ENCODE data around the gene CLASRP. TPM values are rescaled to one million over a fixed set of nuclear protein-coding genes. Genes with fewer than 3 reads are reported as not detected.

Gene CLASRP
- total RNA-seq, 1 experiment from 2014 or later: 87.1 TPM

DNA sequence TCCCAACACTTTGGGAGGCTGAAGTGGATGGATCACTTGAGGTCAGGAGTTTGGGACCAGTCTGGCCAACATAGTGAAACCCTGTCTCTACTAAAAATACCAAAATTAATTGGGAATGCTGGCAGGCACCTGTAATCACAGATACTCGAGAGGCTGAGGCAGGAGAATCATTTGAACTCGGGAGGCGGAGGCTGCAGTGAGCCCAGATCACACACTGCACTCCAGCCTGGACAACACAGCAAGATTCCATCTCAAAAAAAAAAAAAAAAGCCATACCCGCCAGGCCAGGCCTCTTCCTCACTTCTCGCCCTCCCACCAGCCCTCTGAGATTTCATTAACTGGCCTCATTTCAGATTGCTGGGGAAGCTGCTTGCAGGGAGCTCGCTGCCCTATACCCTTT lies 45.3 kb upstream of the CLASRP start:
- Histone ChIP-seq H3K23me2 (ENCODE audit: insufficient read length, low read depth, low read length, poor library complexity, severe bottlenecking) (no peaks in the 10 kb centered on the region), H2BK120ac (ENCODE audit: low read depth, low read length, poor library complexity, severe bottlenecking) (no peak overlapping the region), H3K4ac (ENCODE audit: low read depth, low read length) (no peak overlapping the region), H4K91ac (ENCODE audit: insufficient read length, low read depth, low read length) (no peak overlapping the region), H2BK12ac (ENCODE audit: insufficient read length, low read depth, low read length) (no peak overlapping the region), H2BK15ac (ENCODE audit: low read depth, low read length) (no peak overlapping the region), H3K79me1 (ENCODE audit: insufficient read depth, low read depth, low read length, poor library complexity, severe bottlenecking) (no peaks in the 10 kb centered on the region), H4K20me1 (ENCODE audit: control insufficient read depth, insufficient read depth, insufficient read length) (no peaks in the 10 kb centered on the region), H3K56ac (ENCODE audit: insufficient read length, low read depth, low read length) (no peak overlapping the region), H2BK5ac (ENCODE audit: insufficient read length, low read length) (no peak overlapping the region), H2BK20ac (ENCODE audit: low read depth, low read length, poor library complexity, severe bottlenecking) (no peak overlapping the region), H3K9me3 (ENCODE audit: control insufficient read depth, low read depth, low read length) (no peaks in the 10 kb centered on the region), H3K18ac (ENCODE audit: insufficient read length, low read depth, low read length) (no peak overlapping the region), H2AK5ac (ENCODE audit: insufficient read length, low read length) (no peak overlapping the region), H3K4me1 (ENCODE audit: insufficient read depth, low read length) (no peaks in the 10 kb centered on the region), H4K5ac (ENCODE audit: insufficient read length, low read depth, low read length) (no peak overlapping the region), H3T11ph (ENCODE audit: low read length) (no peak overlapping the region), H3K27me3 (ENCODE audit: insufficient read depth, low read length) (no peaks in the 10 kb centered on the region), H3K23ac (ENCODE audit: insufficient read length, low read depth, low read length) (no peak overlapping the region), H4K8ac (replicated peaks; ENCODE audit: insufficient read length, low read depth, low read length) (no peak overlapping the region), H3K79me2 (ENCODE audit: insufficient read depth, low read length) (no peaks in the 10 kb centered on the region), H3K4me2 (ENCODE audit: insufficient read depth, insufficient read length, low read length) (no peak overlapping the region), H3K27ac (ENCODE audit: insufficient read length, low read depth, low read length) (no peak overlapping the region), H3K14ac (ENCODE audit: insufficient read depth, low read length) (no peak overlapping the region), H3K9ac (ENCODE audit: extremely low read depth, insufficient read length, low read length) (no peak overlapping the region), H2AFZ (ENCODE audit: low read length) (no peak overlapping the region)
- Mint-ChIP-seq H3K4me1 (no peaks in the 10 kb centered on the region), H3K36me3 (ENCODE audit: insufficient read depth in 1 of 3, low read depth in 3 of 3) (peaks cover 13 to 26% (median 21%) of the 10 kb centered on the region in 3 experiments; a peak in 6 of 7 replicates), H3K27me3 (ENCODE audit: low read depth) (no peaks in the 10 kb centered on the region; the same call in 1 of the 2 replicates), H3K9me3 (no peaks in the 10 kb centered on the region), H3K27ac (peak overlapping the region in 1 of 3 experiments; percentile 35; a peak in 1 of 7 replicates), H3K4me3 (no peak overlapping the region)
- no CpG with 5 or more reads among the region's 6 CpGs for WGBS (ENCODE audit: extremely low coverage, insufficient read length, low lambda C conversion rate)
- TF ChIP-seq, protein P1, sequence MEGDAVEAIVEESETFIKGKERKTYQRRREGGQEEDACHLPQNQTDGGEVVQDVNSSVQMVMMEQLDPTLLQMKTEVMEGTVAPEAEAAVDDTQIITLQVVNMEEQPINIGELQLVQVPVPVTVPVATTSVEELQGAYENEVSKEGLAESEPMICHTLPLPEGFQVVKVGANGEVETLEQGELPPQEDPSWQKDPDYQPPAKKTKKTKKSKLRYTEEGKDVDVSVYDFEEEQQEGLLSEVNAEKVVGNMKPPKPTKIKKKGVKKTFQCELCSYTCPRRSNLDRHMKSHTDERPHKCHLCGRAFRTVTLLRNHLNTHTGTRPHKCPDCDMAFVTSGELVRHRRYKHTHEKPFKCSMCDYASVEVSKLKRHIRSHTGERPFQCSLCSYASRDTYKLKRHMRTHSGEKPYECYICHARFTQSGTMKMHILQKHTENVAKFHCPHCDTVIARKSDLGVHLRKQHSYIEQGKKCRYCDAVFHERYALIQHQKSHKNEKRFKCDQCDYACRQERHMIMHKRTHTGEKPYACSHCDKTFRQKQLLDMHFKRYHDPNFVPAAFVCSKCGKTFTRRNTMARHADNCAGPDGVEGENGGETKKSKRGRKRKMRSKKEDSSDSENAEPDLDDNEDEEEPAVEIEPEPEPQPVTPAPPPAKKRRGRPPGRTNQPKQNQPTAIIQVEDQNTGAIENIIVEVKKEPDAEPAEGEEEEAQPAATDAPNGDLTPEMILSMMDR (conservative IDR thresholded peaks at IDR 0.05): no peak
- no peak for DNase-seq
